ENCODE measurements around the gene PDCD7. TPM values are rescaled to one million over a fixed set of nuclear protein-coding genes. Genes with fewer than 3 reads are reported as not detected.

PDCD7 gene
- total RNA-seq, 1 donor from 2014 or later, result 12.3 TPM

- Histone ChIP-seq H3K27ac (ENCODE audit: low read depth, low read length) (no peak overlapping the region), H3K79me2 (ENCODE audit: insufficient read depth, low read length) (no peaks in the 10 kb centered on the region), H2AFZ (ENCODE audit: low read depth, low read length) (no peak overlapping the region), H3K9me3 (ENCODE audit: insufficient read depth, low read depth, low read length) (no peaks in the 10 kb centered on the region), H3K4me1 (ENCODE audit: insufficient read depth, low read length) (peaks cover 28% of the 10 kb centered on the region), H3K4me3 (ENCODE audit: insufficient read depth, low read depth, low read length) (no peak overlapping the region), H3K9ac (ENCODE audit: low read length) (no peak overlapping the region), H3K27me3 (ENCODE audit: insufficient read depth, low read length) (peaks cover 10% of the 10 kb centered on the region), H3K36me3 (ENCODE audit: insufficient read depth, low read length) (no peaks in the 10 kb centered on the region), H4K20me1 (ENCODE audit: insufficient read depth, low read length) (no peaks in the 10 kb centered on the region), H3K4me2 (ENCODE audit: low read length) (no peak overlapping the region)
- DNase-seq (ENCODE audit: low read depth) (no peak), FAIRE-seq (no peak)
- TF ChIP-seq, protein P1, sequence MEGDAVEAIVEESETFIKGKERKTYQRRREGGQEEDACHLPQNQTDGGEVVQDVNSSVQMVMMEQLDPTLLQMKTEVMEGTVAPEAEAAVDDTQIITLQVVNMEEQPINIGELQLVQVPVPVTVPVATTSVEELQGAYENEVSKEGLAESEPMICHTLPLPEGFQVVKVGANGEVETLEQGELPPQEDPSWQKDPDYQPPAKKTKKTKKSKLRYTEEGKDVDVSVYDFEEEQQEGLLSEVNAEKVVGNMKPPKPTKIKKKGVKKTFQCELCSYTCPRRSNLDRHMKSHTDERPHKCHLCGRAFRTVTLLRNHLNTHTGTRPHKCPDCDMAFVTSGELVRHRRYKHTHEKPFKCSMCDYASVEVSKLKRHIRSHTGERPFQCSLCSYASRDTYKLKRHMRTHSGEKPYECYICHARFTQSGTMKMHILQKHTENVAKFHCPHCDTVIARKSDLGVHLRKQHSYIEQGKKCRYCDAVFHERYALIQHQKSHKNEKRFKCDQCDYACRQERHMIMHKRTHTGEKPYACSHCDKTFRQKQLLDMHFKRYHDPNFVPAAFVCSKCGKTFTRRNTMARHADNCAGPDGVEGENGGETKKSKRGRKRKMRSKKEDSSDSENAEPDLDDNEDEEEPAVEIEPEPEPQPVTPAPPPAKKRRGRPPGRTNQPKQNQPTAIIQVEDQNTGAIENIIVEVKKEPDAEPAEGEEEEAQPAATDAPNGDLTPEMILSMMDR (IDR thresholded peaks at IDR 0.05; ENCODE audit: insufficient read depth, low read depth, low read length), result no peak
- no peak for TF ChIP-seq EZH2 (IDR thresholded peaks at IDR 0.05; ENCODE audit: insufficient read depth, low read length)
- H3K27ac Mint-ChIP-seq (ENCODE audit: unreplicated experiment), result no peak overlapping the region
- H3K9me3 Mint-ChIP-seq (ENCODE audit: unreplicated experiment), result peaks cover 10% of the 10 kb centered on the region
- peaks cover 2% of the 10 kb centered on the region for H3K36me3 Mint-ChIP-seq (ENCODE audit: low read depth, unreplicated experiment)
- peaks cover 40% of the 10 kb centered on the region for H3K27me3 Mint-ChIP-seq (ENCODE audit: low read depth, unreplicated experiment)
- H3K4me3 Mint-ChIP-seq (ENCODE audit: unreplicated experiment), result no peak overlapping the region
- peaks cover 9% of the 10 kb centered on the region for H3K4me1 Mint-ChIP-seq (ENCODE audit: low read depth, unreplicated experiment)
Observed at GRCh38 chr15:65072617-65073016, 61.0 kb downstream of the PDCD7 start.

GRCh38 chr15:65072027-65072426, 61.6 kb downstream of the PDCD7 start:
- peaks cover 10% of the 10 kb centered on the region for H3K9me3 Mint-ChIP-seq (ENCODE audit: unreplicated experiment)
- no peak for DNase-seq (ENCODE audit: low read depth)
- H3K4me3 Mint-ChIP-seq (ENCODE audit: unreplicated experiment), result no peak overlapping the region
- no peak for FAIRE-seq
- no peak overlapping the region for H3K27ac Mint-ChIP-seq (ENCODE audit: unreplicated experiment)
- Histone ChIP-seq H3K4me1 (ENCODE audit: insufficient read depth, low read length) (peaks cover 28% of the 10 kb centered on the region), H3K9ac (ENCODE audit: low read length) (no peak overlapping the region), H3K79me2 (ENCODE audit: insufficient read depth, low read length) (no peaks in the 10 kb centered on the region), H3K9me3 (ENCODE audit: insufficient read depth, low read depth, low read length) (no peaks in the 10 kb centered on the region), H3K4me3 (ENCODE audit: insufficient read depth, low read depth, low read length) (no peak overlapping the region), H3K27me3 (ENCODE audit: insufficient read depth, low read length) (peaks cover 10% of the 10 kb centered on the region), H4K20me1 (ENCODE audit: insufficient read depth, low read length) (no peaks in the 10 kb centered on the region), H3K27ac (ENCODE audit: low read depth, low read length) (no peak overlapping the region), H3K36me3 (ENCODE audit: insufficient read depth, low read length) (no peaks in the 10 kb centered on the region), H2AFZ (ENCODE audit: low read depth, low read length) (no peak overlapping the region), H3K4me2 (ENCODE audit: low read length) (no peak overlapping the region)
- H3K36me3 Mint-ChIP-seq (ENCODE audit: low read depth, unreplicated experiment), result peaks cover 2% of the 10 kb centered on the region
- no peak for TF ChIP-seq EZH2 (IDR thresholded peaks at IDR 0.05; ENCODE audit: insufficient read depth, low read length)
- TF ChIP-seq, protein P1 (IDR thresholded peaks at IDR 0.05; ENCODE audit: insufficient read depth, low read depth, low read length), result no peak
- H3K4me1 Mint-ChIP-seq (ENCODE audit: low read depth, unreplicated experiment), result peaks cover 9% of the 10 kb centered on the region
- peaks cover 42% of the 10 kb centered on the region for H3K27me3 Mint-ChIP-seq (ENCODE audit: low read depth, unreplicated experiment)

GRCh38 chr15:65071381-65071811, 62.2 kb downstream of the PDCD7 start:
- Mint-ChIP-seq H3K36me3 (ENCODE audit: low read depth, unreplicated experiment) (peaks cover 2% of the 10 kb centered on the region), H3K9me3 (ENCODE audit: unreplicated experiment) (peaks cover 10% of the 10 kb centered on the region), H3K27me3 (ENCODE audit: low read depth, unreplicated experiment) (peaks cover 44% of the 10 kb centered on the region), H3K4me1 (ENCODE audit: low read depth, unreplicated experiment) (peaks cover 10% of the 10 kb centered on the region), H3K4me3 (ENCODE audit: unreplicated experiment) (no peak overlapping the region), H3K27ac (ENCODE audit: unreplicated experiment) (no peak overlapping the region)
- FAIRE-seq (no peak), DNase-seq (ENCODE audit: low read depth) (no peak)
- Histone ChIP-seq H3K36me3 (ENCODE audit: insufficient read depth, low read length) (no peaks in the 10 kb centered on the region), H3K9me3 (ENCODE audit: insufficient read depth, low read depth, low read length) (no peaks in the 10 kb centered on the region), H3K27me3 (ENCODE audit: insufficient read depth, low read length) (peaks cover 13% of the 10 kb centered on the region), H3K4me3 (ENCODE audit: insufficient read depth, low read depth, low read length) (no peak overlapping the region), H3K79me2 (ENCODE audit: insufficient read depth, low read length) (no peaks in the 10 kb centered on the region), H3K4me1 (ENCODE audit: insufficient read depth, low read length) (peaks cover 28% of the 10 kb centered on the region), H4K20me1 (ENCODE audit: insufficient read depth, low read length) (no peaks in the 10 kb centered on the region), H3K4me2 (ENCODE audit: low read length) (no peak overlapping the region), H3K9ac (ENCODE audit: low read length) (no peak overlapping the region), H3K27ac (ENCODE audit: low read depth, low read length) (no peak overlapping the region), H2AFZ (ENCODE audit: low read depth, low read length) (no peak overlapping the region)
- TF ChIP-seq EZH2 (IDR thresholded peaks at IDR 0.05; ENCODE audit: insufficient read depth, low read length), result no peak
- TF ChIP-seq, protein P1 (IDR thresholded peaks at IDR 0.05; ENCODE audit: insufficient read depth, low read depth, low read length), result no peak

Measured in astrocyte (in vitro differentiated cells and primary cell).